ENCODE results near the gene ETV3.

- TF ChIP-seq SUZ12 (IDR thresholded peaks at IDR 0.05), result no peak
- no peak for TF ChIP-seq SP1 (IDR thresholded peaks at IDR 0.05)
- no peak for TF ChIP-seq TARDBP (IDR thresholded peaks at IDR 0.05)
- no peak for TF ChIP-seq FOXM1 (IDR thresholded peaks at IDR 0.05; ENCODE audit: borderline replicate concordance)
- TF ChIP-seq ELF4 (IDR thresholded peaks at IDR 0.05), result no peak
- no peak for TF ChIP-seq BHLHE40 (IDR thresholded peaks at IDR 0.05; ENCODE audit: borderline replicate concordance)
- no peak for TF ChIP-seq ZNF384 (IDR thresholded peaks at IDR 0.05)
- no peak for TF ChIP-seq ARNT (IDR thresholded peaks at IDR 0.05)
- TF ChIP-seq FOXA1 (IDR thresholded peaks at IDR 0.05), result no peak
- no peak for TF ChIP-seq LEF1 (IDR thresholded peaks at IDR 0.05; ENCODE audit: borderline replicate concordance)
These were observed 28.4 kb upstream of the ETV3 start for GRCh38 chr1:157166590-157166989.

All from HEK293T (cell line).